DND-41 (cell line): ENCODE data around the gene SLC43A3.

ENCODE experiments used
- EZH2 ChIP-seq: IDR thresholded peaks from 3 replicates; pipeline ENCODE4 v1.6.1; 2012; ENCODE audit warnings: borderline replicate concordance, low read depth, mild to moderate bottlenecking, moderate library complexity, low read length, inconsistent platforms; ENCODE audit not compliant: severe bottlenecking
- TF ChIP-seq, protein P1 (sequence below): IDR thresholded peaks from 2 replicates; pipeline ENCODE4 v1.5.1; 2012; ENCODE audit warnings: borderline replicate concordance, low read length, moderate library complexity, mild to moderate bottlenecking; ENCODE audit not compliant: poor library complexity, severe bottlenecking; ENCODE audit errors: extremely low read depth

DNA sequence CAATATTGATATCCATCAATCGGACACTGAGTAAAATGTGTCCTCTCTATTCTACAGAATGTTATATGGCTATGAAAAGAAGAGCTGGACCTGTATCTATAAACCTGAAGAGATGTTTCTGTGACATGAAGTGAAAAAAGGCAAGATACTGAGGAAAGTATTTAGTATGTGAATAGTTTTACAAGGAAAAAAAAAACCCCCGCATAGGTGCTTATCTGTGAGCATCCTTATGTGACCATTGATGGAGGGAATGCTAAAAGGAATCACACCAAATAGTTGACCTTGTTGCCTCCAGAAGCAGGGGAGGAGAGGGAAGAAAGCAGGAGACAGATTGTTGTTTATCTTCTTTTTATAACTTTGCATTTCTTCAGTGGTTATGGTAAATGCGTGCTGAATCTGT, 35.8 kb downstream of the SLC43A3 start:
- TF ChIP-seq, protein P1, sequence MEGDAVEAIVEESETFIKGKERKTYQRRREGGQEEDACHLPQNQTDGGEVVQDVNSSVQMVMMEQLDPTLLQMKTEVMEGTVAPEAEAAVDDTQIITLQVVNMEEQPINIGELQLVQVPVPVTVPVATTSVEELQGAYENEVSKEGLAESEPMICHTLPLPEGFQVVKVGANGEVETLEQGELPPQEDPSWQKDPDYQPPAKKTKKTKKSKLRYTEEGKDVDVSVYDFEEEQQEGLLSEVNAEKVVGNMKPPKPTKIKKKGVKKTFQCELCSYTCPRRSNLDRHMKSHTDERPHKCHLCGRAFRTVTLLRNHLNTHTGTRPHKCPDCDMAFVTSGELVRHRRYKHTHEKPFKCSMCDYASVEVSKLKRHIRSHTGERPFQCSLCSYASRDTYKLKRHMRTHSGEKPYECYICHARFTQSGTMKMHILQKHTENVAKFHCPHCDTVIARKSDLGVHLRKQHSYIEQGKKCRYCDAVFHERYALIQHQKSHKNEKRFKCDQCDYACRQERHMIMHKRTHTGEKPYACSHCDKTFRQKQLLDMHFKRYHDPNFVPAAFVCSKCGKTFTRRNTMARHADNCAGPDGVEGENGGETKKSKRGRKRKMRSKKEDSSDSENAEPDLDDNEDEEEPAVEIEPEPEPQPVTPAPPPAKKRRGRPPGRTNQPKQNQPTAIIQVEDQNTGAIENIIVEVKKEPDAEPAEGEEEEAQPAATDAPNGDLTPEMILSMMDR: no peak
- TF ChIP-seq EZH2: no peak
